HG03025 (cell line): Measurements from ENCODE around the gene COIL.

Experiments
- ATAC-seq: cut with Tn5 transposase; IDR thresholded peaks from one replicate; pipeline ENCODE4 v1.9.1; 2021; ENCODE audit warnings: mild to moderate bottlenecking, moderate library complexity; ENCODE audit not compliant: unreplicated experiment, low FRiP score

Gene COIL

GRCh38 chr17:56937687-56938086 is 23.2 kb downstream of the COIL start:
- no peak for ATAC-seq

- ATAC-seq = no peak
These were observed 24.0 kb downstream of the COIL start for GRCh38 chr17:56936697-56937322.

- no peak for ATAC-seq
These were observed 25.4 kb downstream of the COIL start for GRCh38 chr17:56935461-56935860.

GRCh38 chr17:56934280-56934679 is 26.6 kb downstream of the COIL start:
- ATAC-seq = no peak

- no peak for ATAC-seq
These were observed 27.0 kb downstream of the COIL start for GRCh38 chr17:56933868-56934267.

- no peak for ATAC-seq
These were observed 27.6 kb downstream of the COIL start for GRCh38 chr17:56933151-56933745.

GRCh38 chr17:56930739-56931337 is 30.0 kb downstream of the COIL start:
- ATAC-seq = no peak

GRCh38 chr17:56929362-56929969 is 31.4 kb downstream of the COIL start:
- ATAC-seq = no peak

GRCh38 chr17:56928586-56928985 is 32.3 kb downstream of the COIL start:
- no peak for ATAC-seq

- ATAC-seq = no peak
These were observed 34.1 kb downstream of the COIL start for GRCh38 chr17:56926704-56927103.

GRCh38 chr17:56926270-56926669 is 34.6 kb downstream of the COIL start:
- no peak for ATAC-seq

- no peak for ATAC-seq
These were observed 35.8 kb downstream of the COIL start for GRCh38 chr17:56925088-56925487.

- ATAC-seq = no peak
These were observed 41.1 kb downstream of the COIL start for GRCh38 chr17:56919717-56920116.

- no peak for ATAC-seq
These were observed 41.9 kb downstream of the COIL start for GRCh38 chr17:56918916-56919315.

- ATAC-seq = no peak
These were observed 43.1 kb downstream of the COIL start for GRCh38 chr17:56917559-56918296.

GRCh38 chr17:56914581-56915273 is 46.1 kb downstream of the COIL start:
- ATAC-seq = no peak

- peak; percentile 52 for ATAC-seq
These were observed 46.8 kb downstream of the COIL start, which contains the start of gene TRIM25 for GRCh38 chr17:56913867-56914580. Gene TRIM25, minus strand, starts transcription at chr17:56914049. Its CDS starts 61 bp downstream, at chr17:56913988.

- peak; percentile 27 for ATAC-seq
These were observed 47.4 kb downstream of the COIL start for GRCh38 chr17:56913353-56913866.

- ATAC-seq = no peak
These were observed 47.9 kb downstream of the COIL start for GRCh38 chr17:56913000-56913311.
